Smooth muscle cell (in vitro differentiated cells): ENCODE data around the gene PPP2R5B. TPM values are rescaled to one million over a fixed set of nuclear protein-coding genes. Genes with fewer than 3 reads are reported as not detected.

ENCODE experiments used
- DNase-seq: peaks from one replicate; lab custom pipeline; 2025; ENCODE audit not compliant: unreplicated experiment; lab: John Stamatoyannopoulos, UW
- H2AFZ ChIP-seq: fragments of 200-600 bp; sonication (generic); 2 replicates; pipeline ENCODE4 v1.6.0; 2016; ENCODE audit warnings: antibody characterized with exemption, low read depth, mild to moderate bottlenecking
- H3F3A ChIP-seq: fragments of 200-600 bp; sonication (generic); 2 replicates; pipeline ENCODE4 v1.6.0; 2017; ENCODE audit warnings: antibody characterized with exemption, low read depth
- H3K27ac ChIP-seq: fragments of 200-600 bp; sonication (generic); 2 replicates; pipeline ENCODE4 v1.5.1; 2016; ENCODE audit warnings: low read depth, mild to moderate bottlenecking
- H3K27me3 ChIP-seq: fragments of 200-600 bp; sonication (generic); 2 replicates; pipeline ENCODE4 v1.6.1; 2016; ENCODE audit warnings: low read depth, mild to moderate bottlenecking
- H3K36me3 ChIP-seq: fragments of 200-600 bp; sonication (generic); 2 replicates; pipeline ENCODE4 v1.5.1; 2016; ENCODE audit warnings: low read depth
- H3K4me1 ChIP-seq: fragments of 200-600 bp; sonication (generic); 2 replicates; pipeline ENCODE4 v1.5.1; 2016; ENCODE audit warnings: low read depth
- H3K4me2 ChIP-seq: fragments of 200-600 bp; sonication (generic); 2 replicates; pipeline ENCODE4 v1.6.0; 2016; ENCODE audit warnings: mild to moderate bottlenecking
- H3K4me3 ChIP-seq: fragments of 200-600 bp; sonication (generic); 2 replicates; pipeline ENCODE4 v1.5.1; 2016; ENCODE audit warnings: mild to moderate bottlenecking
- H3K79me2 ChIP-seq: fragments of 200-600 bp; sonication (generic); 2 replicates; pipeline ENCODE4 v1.6.0; 2016; ENCODE audit warnings: low read depth, mild to moderate bottlenecking
- H3K9ac ChIP-seq: fragments of 200-600 bp; sonication (generic); 2 replicates; pipeline ENCODE4 v1.6.0; 2016; ENCODE audit warnings: low read depth
- H3K9me3 ChIP-seq: fragments of 200-600 bp; sonication (generic); replicated peaks from 2 replicates; pipeline ENCODE4 v1.5.1; 2016; ENCODE audit warnings: low read depth
- H4K20me1 ChIP-seq: fragments of 200-600 bp; sonication (generic); 2 replicates; pipeline ENCODE4 v1.6.0; 2016; ENCODE audit warnings: low read depth
- CTCF ChIP-seq: fragments of 200-600 bp; sonication (generic); IDR thresholded peaks from 2 replicates; pipeline ENCODE4 v1.5.1; 2017; ENCODE audit warnings: borderline replicate concordance, mild to moderate bottlenecking, antibody characterized with exemption; ENCODE audit not compliant: insufficient read depth, poor library complexity, severe bottlenecking
- WGBS: methylation state at CpG from one replicate; pipeline ENCODE4 v1.1.7; 2016; ENCODE audit warnings: low lambda C conversion rate; 5-methylcytosine and 5-hydroxymethylcytosine counted together
- polyA plus RNA-seq: library from polyadenylated mRNA; unstranded; fragments of >200 nt; fragmentation: Nextera tagmentation; extraction: Ambion mirVana; gene quantifications from 2 replicates; pipeline ENCODE4 v1.2.1, GENCODE V29; 2016
- total RNA-seq: library from RNA; depleted of rRNA; stranded (reverse); fragments of >200 nt; gene quantifications from 2 replicates; pipeline ENCODE4 v1.2.3, GENCODE V29; 2014

PPP2R5B gene
- total and polyA plus RNA-seq, 2 experiments from 2014 or later, result 14.9 to 36.6 TPM

GRCh38 chr11:64888406-64888728 is 36.1 kb upstream of the PPP2R5B start:
- Histone ChIP-seq H3K36me3 (no peaks in the 10 kb centered on the region), H3K79me2 (no peaks in the 10 kb centered on the region), H3F3A (peaks cover 14% of the 10 kb centered on the region), H3K4me2 (peak overlapping the region; percentile 82), H4K20me1 (no peaks in the 10 kb centered on the region), H3K9me3 (no peaks in the 10 kb centered on the region), H3K4me3 (peak overlapping the region; percentile 29), H3K27ac (no peak overlapping the region), H3K4me1 (peaks cover 18% of the 10 kb centered on the region), H3K27me3 (no peaks in the 10 kb centered on the region), H3K9ac (no peak overlapping the region), H2AFZ (peak overlapping the region; percentile 69)
- TF ChIP-seq CTCF, result no peak
- WGBS, result 76% methylated on average over 8 of the region's 8 CpGs
- DNase-seq, result no peak

GRCh38 chr11:64888729-64889511 is 35.6 kb upstream of the PPP2R5B start:
- Histone ChIP-seq H3K27ac (peak overlapping the region; percentile 44), H3K27me3 (no peaks in the 10 kb centered on the region), H3K4me1 (peaks cover 18% of the 10 kb centered on the region), H3K4me2 (peak overlapping the region; percentile 82), H2AFZ (no peak overlapping the region), H3K4me3 (no peak overlapping the region), H3K9me3 (no peaks in the 10 kb centered on the region), H3K36me3 (no peaks in the 10 kb centered on the region), H3K9ac (no peak overlapping the region), H4K20me1 (no peaks in the 10 kb centered on the region), H3K79me2 (no peaks in the 10 kb centered on the region), H3F3A (peaks cover 14% of the 10 kb centered on the region)
- peak; percentile 6 for TF ChIP-seq CTCF
- DNase-seq, result no peak
- WGBS, result 30% methylated on average over 9 of the region's 9 CpGs

- no peak for DNase-seq
- Histone ChIP-seq H3F3A (peaks cover 14% of the 10 kb centered on the region), H3K79me2 (no peaks in the 10 kb centered on the region), H3K4me3 (peak overlapping the region; percentile 40), H3K27me3 (no peaks in the 10 kb centered on the region), H3K4me1 (peaks cover 18% of the 10 kb centered on the region), H3K4me2 (no peak overlapping the region), H3K36me3 (no peaks in the 10 kb centered on the region), H3K9me3 (no peaks in the 10 kb centered on the region), H4K20me1 (no peaks in the 10 kb centered on the region), H3K9ac (no peak overlapping the region), H3K27ac (no peak overlapping the region), H2AFZ (no peak overlapping the region)
- 97% methylated on average over 7 of the region's 7 CpGs for WGBS
- TF ChIP-seq CTCF, result no peak
Measured at GRCh38 chr11:64890522-64890939, 34.0 kb upstream of the PPP2R5B start.
